Vagina (tissue), 2 donors: Measurements from ENCODE around the gene JAK1.

ENCODE experiments used
- CTCF ChIP-seq, 3 experiments: fragments of 450-650 bp in 2 of 3; fragments of 200-600 bp in 1 of 3; sonication (generic) in 1 of 3; IDR thresholded peaks; one replicate each; pipeline ENCODE4 v1.5.1; 2017 to 2019; ENCODE audit warnings: antibody characterized with exemption in 3 of 3, mild to moderate bottlenecking in 2 of 3, moderate library complexity in 2 of 3
- POLR2AphosphoS5 ChIP-seq, 2 donors: sonication (generic); formaldehyde crosslinking; IDR thresholded peaks; one replicate each; pipeline ENCODE4 v1.9.0; 2017; ENCODE audit warnings: antibody characterized with exemption in 2 of 2, mild to moderate bottlenecking in 2 of 2, low read depth in 1 of 2; ENCODE audit not compliant: insufficient read depth in 1 of 2

- no peak for TF ChIP-seq CTCF (IDR thresholded peaks at IDR 0.05)
- TF ChIP-seq POLR2AphosphoS5 (IDR thresholded peaks at IDR 0.05; ENCODE audit: insufficient read depth in 1 of 2, low read depth in 1 of 2): no peak
These were observed 99.1 kb downstream of the JAK1 start for GRCh38 chr1:64867266-64867665.
